ENCODE measurements around the gene PAIP2. TPM values are rescaled to one million over a fixed set of nuclear protein-coding genes. Genes with fewer than 3 reads are reported as not detected.

The PAIP2 gene
- total RNA-seq, 1 experiment from 2014 or later = 79.4 TPM

- intact Hi-C loops (cut with micrococcal nuclease; ENCODE audit: unreplicated experiment) = no loop called here
- no peak for DNase-seq (ENCODE audit: low read depth, low spot score)
- no peaks in the 10 kb centered on the region for H3K36me3 ChIP-seq (ENCODE audit: control insufficient read depth, insufficient read depth, low read length)
- TF ChIP-seq, protein P1, sequence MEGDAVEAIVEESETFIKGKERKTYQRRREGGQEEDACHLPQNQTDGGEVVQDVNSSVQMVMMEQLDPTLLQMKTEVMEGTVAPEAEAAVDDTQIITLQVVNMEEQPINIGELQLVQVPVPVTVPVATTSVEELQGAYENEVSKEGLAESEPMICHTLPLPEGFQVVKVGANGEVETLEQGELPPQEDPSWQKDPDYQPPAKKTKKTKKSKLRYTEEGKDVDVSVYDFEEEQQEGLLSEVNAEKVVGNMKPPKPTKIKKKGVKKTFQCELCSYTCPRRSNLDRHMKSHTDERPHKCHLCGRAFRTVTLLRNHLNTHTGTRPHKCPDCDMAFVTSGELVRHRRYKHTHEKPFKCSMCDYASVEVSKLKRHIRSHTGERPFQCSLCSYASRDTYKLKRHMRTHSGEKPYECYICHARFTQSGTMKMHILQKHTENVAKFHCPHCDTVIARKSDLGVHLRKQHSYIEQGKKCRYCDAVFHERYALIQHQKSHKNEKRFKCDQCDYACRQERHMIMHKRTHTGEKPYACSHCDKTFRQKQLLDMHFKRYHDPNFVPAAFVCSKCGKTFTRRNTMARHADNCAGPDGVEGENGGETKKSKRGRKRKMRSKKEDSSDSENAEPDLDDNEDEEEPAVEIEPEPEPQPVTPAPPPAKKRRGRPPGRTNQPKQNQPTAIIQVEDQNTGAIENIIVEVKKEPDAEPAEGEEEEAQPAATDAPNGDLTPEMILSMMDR (IDR thresholded peaks at IDR 0.05) = no peak
- no peak for TF ChIP-seq POLR2AphosphoS5 (IDR thresholded peaks at IDR 0.05; ENCODE audit: low read depth, low read length)
- no peak for TF ChIP-seq TCF7L2 (IDR thresholded peaks at IDR 0.05; ENCODE audit: low read depth, low read length)
- no peak for TF ChIP-seq SIN3A (IDR thresholded peaks at IDR 0.05; ENCODE audit: borderline replicate concordance, insufficient read depth, low read depth, low read length)
- TF ChIP-seq, protein P2, sequence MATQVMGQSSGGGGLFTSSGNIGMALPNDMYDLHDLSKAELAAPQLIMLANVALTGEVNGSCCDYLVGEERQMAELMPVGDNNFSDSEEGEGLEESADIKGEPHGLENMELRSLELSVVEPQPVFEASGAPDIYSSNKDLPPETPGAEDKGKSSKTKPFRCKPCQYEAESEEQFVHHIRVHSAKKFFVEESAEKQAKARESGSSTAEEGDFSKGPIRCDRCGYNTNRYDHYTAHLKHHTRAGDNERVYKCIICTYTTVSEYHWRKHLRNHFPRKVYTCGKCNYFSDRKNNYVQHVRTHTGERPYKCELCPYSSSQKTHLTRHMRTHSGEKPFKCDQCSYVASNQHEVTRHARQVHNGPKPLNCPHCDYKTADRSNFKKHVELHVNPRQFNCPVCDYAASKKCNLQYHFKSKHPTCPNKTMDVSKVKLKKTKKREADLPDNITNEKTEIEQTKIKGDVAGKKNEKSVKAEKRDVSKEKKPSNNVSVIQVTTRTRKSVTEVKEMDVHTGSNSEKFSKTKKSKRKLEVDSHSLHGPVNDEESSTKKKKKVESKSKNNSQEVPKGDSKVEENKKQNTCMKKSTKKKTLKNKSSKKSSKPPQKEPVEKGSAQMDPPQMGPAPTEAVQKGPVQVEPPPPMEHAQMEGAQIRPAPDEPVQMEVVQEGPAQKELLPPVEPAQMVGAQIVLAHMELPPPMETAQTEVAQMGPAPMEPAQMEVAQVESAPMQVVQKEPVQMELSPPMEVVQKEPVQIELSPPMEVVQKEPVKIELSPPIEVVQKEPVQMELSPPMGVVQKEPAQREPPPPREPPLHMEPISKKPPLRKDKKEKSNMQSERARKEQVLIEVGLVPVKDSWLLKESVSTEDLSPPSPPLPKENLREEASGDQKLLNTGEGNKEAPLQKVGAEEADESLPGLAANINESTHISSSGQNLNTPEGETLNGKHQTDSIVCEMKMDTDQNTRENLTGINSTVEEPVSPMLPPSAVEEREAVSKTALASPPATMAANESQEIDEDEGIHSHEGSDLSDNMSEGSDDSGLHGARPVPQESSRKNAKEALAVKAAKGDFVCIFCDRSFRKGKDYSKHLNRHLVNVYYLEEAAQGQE (IDR thresholded peaks at IDR 0.05; ENCODE audit: insufficient read depth in 1 of 2, low read depth in 2 of 2, low read length in 1 of 2) = no peak
- no peaks in the 10 kb centered on the region for H3K9me3 ChIP-seq (ENCODE audit: control insufficient read depth, insufficient read depth, low read depth, low read length)
- in situ Hi-C loops (cut with HindIII; ENCODE audit: low pct_unique_long_range_greater_than_20kb, low sequenced_read_pairs) = loop anchor here (25.0 kb wide), 1 partner anchor 99 kb away; no protein-coding TSS in a partner anchor
- no TSS peak for BruUV-seq (replicated peaks)
- no peaks in the 10 kb centered on the region for H3K27me3 ChIP-seq (ENCODE audit: control insufficient read depth, insufficient read depth, low read length)
- POLR2A ChIA-PET = no interaction called here
- CTCF ChIA-PET = no interaction called here
- no peak overlapping the region for H3K4me3 ChIP-seq (ENCODE audit: low read depth in 2 of 2, low read length in 2 of 2)
- ATAC-seq = no peak
- H3K27ac ChIP-seq (ENCODE audit: low read length) = no peak overlapping the region
- H3K4me1 ChIP-seq (ENCODE audit: control insufficient read depth, insufficient read depth, low read length) = no peaks in the 10 kb centered on the region
Observed at GRCh38 chr5:139413153-139413552, 71.5 kb downstream of the PAIP2 start.

DNA sequence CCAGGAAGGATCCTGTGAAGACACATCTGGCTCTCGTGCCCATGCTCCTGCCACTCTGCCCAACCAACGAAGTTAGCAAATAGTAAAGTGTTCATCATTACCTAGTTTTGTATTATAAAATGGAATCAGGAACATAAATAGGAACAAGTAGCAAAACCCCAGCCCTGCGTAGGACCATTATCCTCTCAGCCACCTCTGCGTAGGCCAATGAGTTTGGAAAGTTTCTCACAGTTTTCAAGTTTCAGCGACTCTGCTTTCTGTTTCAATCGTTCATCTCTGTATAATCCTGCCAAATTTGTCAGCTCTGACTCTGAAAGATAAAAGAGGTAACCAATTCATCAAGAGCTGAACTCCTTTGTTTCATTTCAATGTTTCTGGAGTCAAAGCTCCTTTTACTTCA, 72.3 kb downstream of the PAIP2 start:
- Histone ChIP-seq H3K4me1 (ENCODE audit: control insufficient read depth, insufficient read depth, low read length) (no peaks in the 10 kb centered on the region), H3K36me3 (ENCODE audit: control insufficient read depth, insufficient read depth, low read length) (no peaks in the 10 kb centered on the region), H3K9me3 (ENCODE audit: control insufficient read depth, insufficient read depth, low read depth, low read length) (no peaks in the 10 kb centered on the region), H3K27ac (ENCODE audit: low read length) (no peak overlapping the region), H3K27me3 (ENCODE audit: control insufficient read depth, insufficient read depth, low read length) (no peaks in the 10 kb centered on the region), H3K4me3 (ENCODE audit: low read depth in 2 of 2, low read length in 2 of 2) (no peak overlapping the region)
- ChIA-PET CTCF (no interaction called here), POLR2A (no interaction called here)
- TF ChIP-seq SIN3A (IDR thresholded peaks at IDR 0.05; ENCODE audit: borderline replicate concordance, insufficient read depth, low read depth, low read length) (no peak), POLR2AphosphoS5 (IDR thresholded peaks at IDR 0.05; ENCODE audit: low read depth, low read length) (no peak), TCF7L2 (IDR thresholded peaks at IDR 0.05; ENCODE audit: low read depth, low read length) (no peak)
- TF ChIP-seq, protein P2 (IDR thresholded peaks at IDR 0.05; ENCODE audit: insufficient read depth in 1 of 2, low read depth in 2 of 2, low read length in 1 of 2) = no peak
- TF ChIP-seq, protein P1 (IDR thresholded peaks at IDR 0.05) = no peak
- DNase-seq (ENCODE audit: low read depth, low spot score) (no peak), ATAC-seq (no peak)
- in situ Hi-C loops (cut with HindIII; ENCODE audit: low pct_unique_long_range_greater_than_20kb, low sequenced_read_pairs) (loop anchor here (25.0 kb wide), 1 partner anchor 98 kb away; no protein-coding TSS in a partner anchor), intact Hi-C loops (cut with micrococcal nuclease; ENCODE audit: unreplicated experiment) (no loop called here)
- BruUV-seq (replicated peaks) = no TSS peak

All from Panc1 (cell line).